ENCODE data around the gene SCAMP1.

Gene SCAMP1

DNA sequence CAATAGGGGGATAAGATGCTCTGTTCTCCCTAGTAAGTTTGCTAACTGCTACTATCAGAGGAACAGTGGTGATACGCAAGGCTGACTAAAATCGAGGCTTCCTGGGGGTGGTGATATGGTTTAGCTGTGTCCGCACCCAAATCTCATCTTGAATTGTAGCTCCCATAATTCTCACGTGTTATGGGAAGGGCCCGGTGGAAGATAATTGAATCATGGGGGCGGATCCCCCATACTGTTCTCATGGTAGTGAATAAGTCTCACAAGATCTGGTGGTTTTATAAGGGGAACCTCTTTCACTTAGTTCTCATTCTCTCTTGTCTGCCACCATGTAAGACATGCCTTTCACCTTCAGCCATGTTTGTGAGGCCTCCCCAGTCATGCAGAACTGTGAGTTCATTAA lies 153.0 kb downstream of the SCAMP1 start:
- DNase-seq: no peak
- H3K9me3 Mint-ChIP-seq: no peaks in the 10 kb centered on the region
- no peak overlapping the region for H3K4me3 Mint-ChIP-seq
- H3K27me3 Mint-ChIP-seq: peaks cover 84% of the 10 kb centered on the region
- no peaks in the 10 kb centered on the region for H3K36me3 Mint-ChIP-seq
- H3K4me1 Mint-ChIP-seq: peaks cover 11% of the 10 kb centered on the region
- CTCF ChIA-PET: interaction anchor here (0.8 kb wide), 1 partner anchor 19 kb away, joined by 3 read pairs; no protein-coding TSS in a partner anchor
- no peak overlapping the region for H3K27ac Mint-ChIP-seq

DNA sequence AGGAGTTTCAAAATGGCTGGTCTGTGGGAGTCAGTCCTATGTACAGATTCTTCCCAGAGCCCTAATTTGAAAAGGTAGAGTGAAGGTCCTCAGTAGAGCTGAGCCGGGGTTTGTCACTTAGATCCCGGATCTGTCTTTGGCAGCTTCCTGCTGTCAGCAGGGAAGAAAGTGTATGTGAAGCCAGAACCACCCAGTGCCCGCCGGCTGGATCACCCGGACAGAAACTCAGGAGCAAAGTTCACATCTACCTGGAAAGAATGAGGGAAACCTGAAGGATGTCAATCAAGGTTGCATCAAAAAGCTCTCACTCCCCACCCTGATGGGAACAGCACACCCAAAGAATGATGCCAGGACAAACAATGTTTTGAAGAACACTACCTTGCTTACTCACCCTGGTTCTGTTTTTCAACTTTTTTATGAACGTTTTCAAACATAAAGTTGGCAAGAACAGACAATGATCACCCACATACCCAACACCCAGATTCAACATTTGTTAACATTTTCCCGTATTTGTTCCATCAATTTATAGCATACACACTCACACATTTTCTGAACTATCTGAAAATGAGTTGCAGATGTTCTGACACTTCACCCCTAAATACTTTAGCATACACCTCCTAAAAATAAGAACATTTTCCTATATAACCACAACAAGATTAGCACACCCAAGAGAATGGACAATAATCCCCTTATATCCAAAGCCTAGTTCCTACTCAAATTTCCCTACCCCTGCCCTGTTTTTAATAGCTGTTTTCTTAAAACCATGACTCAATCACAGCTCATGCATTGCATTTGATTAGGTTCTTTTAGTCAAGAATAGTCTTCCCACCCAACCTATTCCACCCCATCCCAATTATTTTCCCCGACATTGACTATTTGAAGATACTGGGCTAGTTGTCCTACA lies 154.3 kb downstream of the SCAMP1 start:
- Mint-ChIP-seq H3K27me3 (peaks cover 83% of the 10 kb centered on the region), H3K9me3 (no peaks in the 10 kb centered on the region), H3K4me1 (peaks cover 3% of the 10 kb centered on the region), H3K27ac (no peak overlapping the region), H3K36me3 (no peaks in the 10 kb centered on the region), H3K4me3 (no peak overlapping the region)
- CTCF ChIA-PET: no interaction called here
- no peak for DNase-seq

DNA sequence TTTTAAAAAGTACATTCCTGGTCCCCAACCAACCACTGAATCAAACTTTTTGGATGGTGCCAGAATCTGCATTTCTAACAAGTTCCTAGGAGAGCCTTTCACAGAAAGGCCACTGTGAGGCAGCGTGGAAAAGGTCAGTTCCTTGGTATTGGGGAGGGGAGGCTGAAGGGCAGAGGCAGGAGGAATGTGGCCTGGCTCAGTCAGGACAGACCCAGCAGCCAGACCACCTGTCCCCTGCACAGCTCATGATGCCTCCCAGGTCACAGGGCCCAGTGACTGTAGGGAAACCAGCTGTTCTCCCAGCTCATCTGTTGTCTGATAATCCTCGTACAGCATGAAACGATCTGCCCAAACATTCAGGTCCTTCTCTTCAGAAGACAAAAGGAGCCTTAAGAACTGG lies 155.3 kb downstream of the SCAMP1 start:
- CTCF ChIA-PET: no interaction called here
- H3K36me3 Mint-ChIP-seq: no peaks in the 10 kb centered on the region
- peaks cover 81% of the 10 kb centered on the region for H3K27me3 Mint-ChIP-seq
- H3K4me1 Mint-ChIP-seq: no peaks in the 10 kb centered on the region
- H3K4me3 Mint-ChIP-seq: no peak overlapping the region
- H3K9me3 Mint-ChIP-seq: no peaks in the 10 kb centered on the region
- no peak overlapping the region for H3K27ac Mint-ChIP-seq
- no peak for DNase-seq

DNA sequence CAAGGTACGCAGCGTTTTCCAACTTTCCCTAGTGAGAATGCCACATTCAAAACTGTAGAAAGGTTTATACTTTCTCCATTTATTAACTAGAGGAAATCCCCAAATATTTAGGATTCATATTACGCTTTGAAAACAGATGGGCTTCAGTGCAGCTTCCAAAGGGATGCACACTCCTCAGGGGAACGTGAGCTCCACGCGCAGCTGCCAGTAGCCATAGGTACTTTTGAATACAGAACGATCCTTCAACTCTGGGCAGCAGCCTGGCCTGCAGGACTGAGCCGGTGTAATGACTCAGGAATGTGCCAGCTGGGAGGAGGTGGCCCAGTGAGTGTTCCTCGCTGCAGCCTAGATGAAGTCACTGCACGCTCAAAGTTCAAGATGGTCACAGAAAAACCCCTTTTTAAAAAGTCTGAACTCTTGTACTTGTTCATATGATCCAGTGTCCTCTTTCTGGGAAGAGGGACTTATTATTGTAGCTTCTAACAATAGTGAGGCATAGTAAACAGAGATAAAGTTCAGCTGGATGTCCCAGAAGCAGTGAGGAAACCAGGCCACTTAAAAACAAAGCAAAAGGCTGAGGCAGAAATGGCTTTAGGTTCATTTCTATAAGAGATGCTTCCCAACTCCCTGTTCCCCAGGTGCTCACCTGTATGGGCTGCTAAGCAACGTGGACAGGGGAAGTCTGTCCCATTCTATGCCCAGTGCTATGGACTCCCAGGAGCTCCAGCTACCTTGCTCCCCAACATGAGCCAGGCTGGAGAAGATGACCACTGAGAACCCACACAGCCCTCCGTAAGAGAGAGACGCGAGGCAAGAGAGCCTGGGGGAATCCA lies 158.2 kb downstream of the SCAMP1 start:
- Mint-ChIP-seq H3K4me3 (no peak overlapping the region), H3K9me3 (no peaks in the 10 kb centered on the region), H3K27me3 (peaks cover 55% of the 10 kb centered on the region), H3K36me3 (no peaks in the 10 kb centered on the region), H3K4me1 (no peaks in the 10 kb centered on the region), H3K27ac (no peak overlapping the region)
- CTCF ChIA-PET: no interaction called here
- no peak for DNase-seq

DNA sequence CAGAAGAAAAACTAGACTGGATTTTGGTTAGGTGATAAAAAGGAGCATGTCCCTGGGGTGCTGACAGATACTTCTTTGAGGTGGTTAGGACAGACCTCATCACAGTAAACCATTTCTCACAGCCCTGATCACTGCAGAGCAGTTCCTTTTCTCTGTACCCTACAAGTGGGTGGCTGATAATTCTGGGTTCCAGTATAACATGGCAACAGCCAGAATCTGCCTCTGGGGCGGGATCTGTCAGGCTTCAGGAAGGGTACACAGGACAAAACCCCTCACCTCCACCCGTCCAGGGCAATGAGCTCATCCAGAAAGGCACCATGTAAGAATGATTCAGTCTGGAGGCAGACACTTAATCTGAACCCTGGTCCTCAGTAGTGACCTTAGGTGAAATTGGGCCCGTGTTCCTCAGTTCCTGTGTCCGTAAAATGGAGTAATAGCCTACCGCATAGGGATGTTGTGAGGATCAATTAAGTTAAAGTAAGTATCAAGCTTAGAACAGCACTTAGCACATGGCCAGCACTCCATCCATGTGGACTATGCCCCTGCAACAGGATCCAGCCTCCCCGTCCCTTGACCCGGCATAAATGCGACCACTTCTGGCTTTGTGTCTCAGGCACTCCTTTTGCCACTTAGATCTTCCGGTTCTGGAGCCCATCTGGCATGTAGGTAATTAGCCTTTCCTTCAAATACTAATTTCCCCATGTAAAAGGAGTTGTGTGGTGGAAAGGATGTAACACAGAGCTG lies 159.0 kb downstream of the SCAMP1 start:
- DNase-seq: no peak
- no peak overlapping the region for H3K4me3 Mint-ChIP-seq
- peaks cover 56% of the 10 kb centered on the region for H3K27me3 Mint-ChIP-seq
- no peaks in the 10 kb centered on the region for H3K9me3 Mint-ChIP-seq
- H3K36me3 Mint-ChIP-seq: no peaks in the 10 kb centered on the region
- CTCF ChIA-PET: no interaction called here
- no peaks in the 10 kb centered on the region for H3K4me1 Mint-ChIP-seq
- no peak overlapping the region for H3K27ac Mint-ChIP-seq

DNA sequence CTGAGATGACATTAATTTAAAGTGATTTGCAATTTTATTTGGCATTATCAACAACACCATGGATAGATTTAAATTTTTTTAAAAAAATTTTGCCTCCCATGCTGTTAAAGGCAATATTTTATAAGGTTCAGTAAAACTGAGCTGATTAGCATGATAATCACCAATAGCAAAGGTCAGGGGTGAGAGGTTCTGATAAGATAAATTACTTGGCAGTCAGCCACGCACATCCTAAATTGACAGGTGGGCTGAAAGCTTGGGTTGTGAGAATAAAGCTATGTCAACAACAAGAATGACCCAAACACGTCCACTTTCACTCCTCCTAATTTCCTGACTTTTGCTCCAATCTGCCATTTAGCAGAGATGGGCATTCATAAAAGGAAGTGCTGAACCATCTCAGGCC lies 161.0 kb downstream of the SCAMP1 start:
- H3K4me3 Mint-ChIP-seq: no peak overlapping the region
- no peak for DNase-seq
- peaks cover 45% of the 10 kb centered on the region for H3K27me3 Mint-ChIP-seq
- no peak overlapping the region for H3K27ac Mint-ChIP-seq
- H3K4me1 Mint-ChIP-seq: no peaks in the 10 kb centered on the region
- CTCF ChIA-PET: interaction anchor here (0.8 to 1.1 kb wide), 2 partner anchors 12 to 53 kb away, joined by 3 to 4 read pairs; no protein-coding TSS in a partner anchor
- H3K36me3 Mint-ChIP-seq: no peaks in the 10 kb centered on the region
- H3K9me3 Mint-ChIP-seq: no peaks in the 10 kb centered on the region

DNA sequence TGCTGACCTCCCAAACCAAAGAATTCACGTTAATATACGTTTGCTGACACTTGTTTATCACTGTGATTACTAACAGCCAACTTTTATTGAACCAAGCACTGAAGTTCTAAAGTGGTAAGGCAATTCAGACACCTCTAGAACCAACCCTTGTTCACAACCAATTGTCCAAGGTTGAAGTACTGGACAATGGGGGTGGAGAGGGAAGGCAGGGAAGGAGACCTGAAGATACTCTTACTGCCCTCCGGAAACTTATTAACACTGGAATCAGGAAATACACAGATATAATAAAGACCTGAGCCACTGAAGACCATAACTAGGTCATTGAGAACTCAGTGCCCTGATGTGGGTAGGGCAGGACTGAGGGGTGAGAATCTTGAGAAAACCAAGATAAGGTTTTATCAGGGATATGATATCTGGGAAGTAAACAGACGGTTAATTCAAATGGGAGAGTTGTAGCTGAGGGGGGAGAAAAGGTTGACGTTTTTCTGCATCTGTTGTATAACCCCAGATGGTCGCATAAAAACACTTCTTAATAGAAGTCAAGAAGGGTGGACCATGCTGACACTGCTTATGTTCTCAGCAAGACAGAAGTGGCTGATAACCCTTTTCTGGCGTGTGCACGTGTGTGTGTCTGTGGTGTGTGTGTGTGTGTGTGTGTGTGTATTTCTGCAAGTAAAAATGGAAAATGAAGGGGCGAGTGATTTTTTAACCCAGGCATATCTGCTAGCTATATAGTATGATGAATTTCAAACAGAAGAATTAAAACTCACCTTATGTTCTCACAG lies 162.3 kb downstream of the SCAMP1 start:
- no peaks in the 10 kb centered on the region for H3K9me3 Mint-ChIP-seq
- no peak overlapping the region for H3K4me3 Mint-ChIP-seq
- H3K36me3 Mint-ChIP-seq: no peaks in the 10 kb centered on the region
- peaks cover 41% of the 10 kb centered on the region for H3K27me3 Mint-ChIP-seq
- no peak for DNase-seq
- CTCF ChIA-PET: no interaction called here
- H3K4me1 Mint-ChIP-seq: no peaks in the 10 kb centered on the region
- H3K27ac Mint-ChIP-seq: no peak overlapping the region

DNA sequence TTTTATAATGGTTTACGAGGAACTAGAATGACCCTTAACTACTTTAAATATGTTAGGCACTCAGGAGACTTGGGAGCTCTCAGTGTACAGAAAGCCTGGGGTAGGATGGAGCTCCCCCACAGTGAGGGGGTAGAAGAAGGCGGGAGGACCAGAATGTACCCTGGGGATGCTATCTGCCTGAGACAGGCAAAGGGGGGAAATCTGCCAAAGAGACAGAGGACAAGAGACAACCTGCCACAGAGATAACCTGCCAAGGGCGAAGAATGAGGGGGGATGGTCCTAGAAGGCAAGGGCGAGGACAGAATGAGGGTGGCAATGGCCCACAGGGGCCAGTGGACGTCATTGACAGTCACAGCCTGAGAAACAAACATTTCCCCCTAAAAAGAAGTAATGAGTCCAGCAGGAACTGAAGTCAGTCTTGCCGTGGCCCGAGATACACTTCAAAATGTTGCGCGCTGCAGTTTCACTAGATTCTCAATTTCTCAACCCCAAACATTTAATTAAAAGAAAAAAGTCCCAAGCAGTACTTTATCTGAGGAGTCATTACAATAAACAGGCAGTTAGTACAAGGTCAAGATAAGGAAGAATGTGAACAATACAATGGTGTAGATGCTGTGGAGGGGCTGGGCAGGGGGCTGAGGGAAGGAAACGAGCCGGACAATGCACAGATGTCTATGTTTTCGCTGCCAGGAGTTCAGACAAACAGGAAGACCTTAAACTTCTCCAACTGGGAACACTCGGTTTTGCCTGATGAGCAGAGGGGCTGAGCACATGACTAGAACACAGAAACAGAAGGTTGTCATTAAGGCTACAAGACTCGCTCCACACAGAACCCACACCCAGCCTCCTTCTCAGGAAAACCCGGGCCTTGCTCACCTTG lies 163.1 kb downstream of the SCAMP1 start:
- Mint-ChIP-seq H3K4me3 (no peak overlapping the region), H3K9me3 (no peaks in the 10 kb centered on the region), H3K27ac (no peak overlapping the region), H3K36me3 (no peaks in the 10 kb centered on the region), H3K27me3 (peaks cover 34% of the 10 kb centered on the region), H3K4me1 (no peaks in the 10 kb centered on the region)
- DNase-seq: no peak
- CTCF ChIA-PET: no interaction called here

DNA sequence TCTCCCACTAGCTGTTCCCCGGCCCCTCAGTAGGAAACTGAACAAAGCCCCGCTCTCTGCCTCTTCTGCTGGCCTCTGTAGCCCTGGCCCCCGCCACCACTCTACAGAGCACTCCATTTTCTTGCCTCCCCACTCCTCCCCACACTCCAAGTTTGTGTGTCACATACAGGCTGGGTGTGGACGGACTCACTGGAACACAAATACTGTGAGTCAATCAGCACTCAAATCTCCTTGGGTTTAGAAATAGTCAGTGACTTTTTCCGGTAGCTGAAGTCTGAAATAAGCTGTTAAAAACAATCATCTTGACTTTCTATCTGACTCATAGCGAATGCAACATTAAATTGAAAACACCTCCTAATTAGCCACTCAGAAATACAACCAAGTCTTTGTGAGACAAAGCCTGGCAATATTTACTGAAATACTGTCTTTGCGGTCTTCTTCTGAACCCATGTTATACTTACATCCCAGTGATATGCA lies 165.7 kb downstream of the SCAMP1 start:
- Mint-ChIP-seq H3K4me1 (no peaks in the 10 kb centered on the region), H3K27me3 (peaks cover 16% of the 10 kb centered on the region), H3K4me3 (no peak overlapping the region), H3K9me3 (no peaks in the 10 kb centered on the region), H3K27ac (no peak overlapping the region), H3K36me3 (no peaks in the 10 kb centered on the region)
- CTCF ChIA-PET: interaction anchor here (1.0 kb wide), 1 partner anchor 58 kb away, joined by 3 read pairs; no protein-coding TSS in a partner anchor
- no peak for DNase-seq

DNA sequence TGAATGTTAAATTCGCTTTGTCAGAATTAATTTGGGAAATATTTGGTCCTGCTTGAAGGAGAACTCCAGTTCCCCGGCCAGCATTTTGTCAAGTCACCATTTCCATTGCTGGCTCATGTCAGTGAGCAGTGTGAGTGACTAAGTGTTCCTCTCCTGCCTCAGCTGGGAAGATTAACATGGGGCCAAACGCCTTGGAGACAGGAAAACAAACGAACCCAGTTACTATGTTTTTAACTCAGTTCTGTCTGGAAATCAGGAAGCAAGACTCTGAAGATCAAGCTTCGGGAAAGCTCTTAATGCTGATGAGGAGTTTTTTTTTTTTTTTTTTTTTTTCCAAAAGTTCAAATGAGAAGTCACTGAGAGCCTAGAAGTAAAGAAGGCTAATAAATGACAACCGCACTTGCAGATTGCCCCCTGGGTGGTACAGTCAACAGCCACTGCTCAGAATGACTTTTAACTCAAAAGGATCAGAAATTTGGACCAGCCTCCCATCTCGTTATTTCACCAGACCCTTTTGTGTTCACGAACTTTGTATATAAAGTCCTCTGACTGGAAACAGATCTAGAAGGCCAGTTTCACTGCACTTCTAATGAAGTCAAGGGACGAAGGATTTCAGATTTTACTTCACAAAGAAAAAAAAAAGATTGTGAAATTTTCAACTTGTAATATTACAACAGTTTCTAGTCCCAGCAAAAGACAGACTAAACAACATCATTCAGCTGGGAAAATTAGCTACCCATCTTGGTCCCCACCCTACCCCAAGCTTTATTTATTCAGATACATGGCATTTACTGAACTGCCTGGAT lies 166.8 kb downstream of the SCAMP1 start:
- Mint-ChIP-seq H3K4me3 (no peak overlapping the region), H3K36me3 (no peaks in the 10 kb centered on the region), H3K27me3 (peaks cover 16% of the 10 kb centered on the region), H3K9me3 (no peaks in the 10 kb centered on the region), H3K27ac (no peak overlapping the region), H3K4me1 (no peaks in the 10 kb centered on the region)
- DNase-seq: no peak
- CTCF ChIA-PET: no interaction called here

DNA sequence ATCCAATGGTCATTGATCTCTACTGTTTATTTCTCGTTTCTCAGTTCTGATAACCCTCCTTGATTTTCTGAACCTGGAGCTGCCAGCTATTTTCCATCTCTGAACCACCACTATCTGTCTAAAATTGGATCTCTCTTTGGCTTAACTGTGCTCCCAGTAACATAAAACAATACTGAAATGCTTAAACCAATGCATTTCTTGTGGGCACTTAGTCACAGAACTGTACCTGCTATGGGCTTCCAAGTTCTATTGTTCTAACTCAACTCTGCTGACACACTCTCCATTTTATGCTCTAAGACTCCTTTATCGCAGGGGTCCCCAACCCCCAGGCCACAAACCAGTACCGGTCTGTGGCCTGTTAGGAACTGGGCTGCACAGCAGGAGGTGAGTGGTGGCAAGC lies 167.5 kb downstream of the SCAMP1 start:
- H3K27ac Mint-ChIP-seq: no peak overlapping the region
- no peaks in the 10 kb centered on the region for H3K36me3 Mint-ChIP-seq
- H3K9me3 Mint-ChIP-seq: no peaks in the 10 kb centered on the region
- no peaks in the 10 kb centered on the region for H3K4me1 Mint-ChIP-seq
- no peak overlapping the region for H3K4me3 Mint-ChIP-seq
- DNase-seq: no peak
- CTCF ChIA-PET: no interaction called here
- peaks cover 16% of the 10 kb centered on the region for H3K27me3 Mint-ChIP-seq
